Measurements from ENCODE around the gene CCL27.

Gene CCL27

GRCh38 chr9:34634551-34635248, 27.8 kb downstream of the CCL27 start:
- peaks cover 28 to 41% of the 10 kb centered on the region in 2 donors for H3K4me1 Mint-ChIP-seq
- no peaks in the 10 kb centered on the region for H3K9me3 Mint-ChIP-seq
- H3K27me3 Mint-ChIP-seq = peaks cover 11 to 14% of the 10 kb centered on the region in 2 donors
- ATAC-seq (replicated peaks) (no peak), DNase-seq (no peak)
- H3K4me3 Mint-ChIP-seq = no peak overlapping the region
- no peak overlapping the region for H3K27ac Mint-ChIP-seq
- peaks cover 12 to 36% of the 10 kb centered on the region in 2 donors for H3K36me3 Mint-ChIP-seq

GRCh38 chr9:34633851-34634550, 28.5 kb downstream of the CCL27 start:
- H3K27ac Mint-ChIP-seq = peak overlapping the region; percentile 43
- ATAC-seq (replicated peaks) (peak; percentile 32 to 35), DNase-seq (peak; percentile 39)
- peaks cover 17 to 21% of the 10 kb centered on the region in 2 donors for H3K27me3 Mint-ChIP-seq
- H3K36me3 Mint-ChIP-seq = peaks cover 12 to 36% of the 10 kb centered on the region in 2 donors
- H3K4me3 Mint-ChIP-seq = no peak overlapping the region
- H3K9me3 Mint-ChIP-seq = no peaks in the 10 kb centered on the region
- peaks cover 33 to 46% of the 10 kb centered on the region in 2 donors for H3K4me1 Mint-ChIP-seq

- no peak overlapping the region for H3K4me3 Mint-ChIP-seq
- H3K36me3 Mint-ChIP-seq = peaks cover 12 to 36% of the 10 kb centered on the region in 2 donors
- H3K27me3 Mint-ChIP-seq = peaks cover 22 to 28% of the 10 kb centered on the region in 2 donors
- DNase-seq (no peak), ATAC-seq (replicated peaks) (no peak)
- H3K27ac Mint-ChIP-seq = no peak overlapping the region
- peaks cover 33 to 49% of the 10 kb centered on the region in 2 donors for H3K4me1 Mint-ChIP-seq
- no peaks in the 10 kb centered on the region for H3K9me3 Mint-ChIP-seq
Measured at GRCh38 chr9:34633166-34633565, 29.3 kb downstream of the CCL27 start.

- Mint-ChIP-seq H3K4me3 (peak overlapping the region in 1 of 2 donors; percentile 27), H3K36me3 (peaks cover 8 to 26% of the 10 kb centered on the region in 2 donors), H3K9me3 (no peaks in the 10 kb centered on the region), H3K27me3 (peaks cover 47 to 54% of the 10 kb centered on the region in 2 donors), H3K27ac (no peak overlapping the region), H3K4me1 (peaks cover 20 to 34% of the 10 kb centered on the region in 2 donors)
- no peak for ATAC-seq (replicated peaks)
- DNase-seq = no peak
Measured at GRCh38 chr9:34630402-34631154, 31.9 kb downstream of the CCL27 start.

- H3K9me3 Mint-ChIP-seq = no peaks in the 10 kb centered on the region
- peaks cover 55 to 63% of the 10 kb centered on the region in 2 donors for H3K27me3 Mint-ChIP-seq
- H3K4me1 Mint-ChIP-seq = peaks cover 18 to 25% of the 10 kb centered on the region in 2 donors
- H3K4me3 Mint-ChIP-seq = peak overlapping the region; percentile 79 to 83
- H3K27ac Mint-ChIP-seq = peak overlapping the region; percentile 40
- ATAC-seq (replicated peaks) (peak; percentile 2 to 8), DNase-seq (no peak)
- peaks cover 2 to 16% of the 10 kb centered on the region in 2 donors for H3K36me3 Mint-ChIP-seq
Measured at GRCh38 chr9:34629491-34629808, 33.0 kb downstream of the CCL27 start.

- DNase-seq (peak; percentile 15), ATAC-seq (replicated peaks) (peak; percentile 76 to 79)
- Mint-ChIP-seq H3K4me3 (peak within 1 kb of the TSS; percentile 79 to 83), H3K4me1 (peaks cover 19 to 24% of the 10 kb centered on the region in 2 donors), H3K27ac (peak within 1 kb of the TSS; percentile 40), H3K36me3 (peaks cover 2 to 11% of the 10 kb centered on the region in 2 donors), H3K27me3 (peaks cover 57 to 66% of the 10 kb centered on the region in 2 donors), H3K9me3 (no peaks in the 10 kb centered on the region)
Measured at GRCh38 chr9:34628656-34629490, 33.6 kb downstream of the CCL27 start, which contains the start of gene ARID3C. TSS of gene ARID3C (minus strand) at chr9:34629066. CDS start at chr9:34628014, 1,052 bp downstream.

GRCh38 chr9:34627716-34628655, 34.5 kb downstream of the CCL27 start:
- Mint-ChIP-seq H3K4me3 (peak overlapping the region; percentile 77 to 81), H3K36me3 (peaks cover 5 to 10% of the 10 kb centered on the region in 2 donors), H3K9me3 (peaks cover 0 to 2% of the 10 kb centered on the region in 2 donors), H3K27ac (peak overlapping the region; percentile 4), H3K27me3 (peaks cover 64 to 74% of the 10 kb centered on the region in 2 donors), H3K4me1 (peaks cover 22 to 28% of the 10 kb centered on the region in 2 donors)
- no peak for DNase-seq
- peak in 1 of 2 donors; percentile 8 for ATAC-seq (replicated peaks)

- H3K27ac Mint-ChIP-seq = no peak overlapping the region
- H3K9me3 Mint-ChIP-seq = peaks cover 0 to 2% of the 10 kb centered on the region in 2 donors
- H3K4me1 Mint-ChIP-seq = peaks cover 25 to 39% of the 10 kb centered on the region in 2 donors
- DNase-seq (no peak), ATAC-seq (replicated peaks) (no peak)
- H3K27me3 Mint-ChIP-seq = peaks cover 69 to 85% of the 10 kb centered on the region in 2 donors
- H3K4me3 Mint-ChIP-seq = no peak overlapping the region
- peaks cover 2 to 4% of the 10 kb centered on the region in 2 donors for H3K36me3 Mint-ChIP-seq
Measured at GRCh38 chr9:34625186-34625486, 37.3 kb downstream of the CCL27 start.

- peaks cover 27 to 44% of the 10 kb centered on the region in 2 donors for H3K4me1 Mint-ChIP-seq
- DNase-seq (no peak), ATAC-seq (replicated peaks) (no peak)
- H3K4me3 Mint-ChIP-seq = no peak overlapping the region
- H3K27ac Mint-ChIP-seq = no peak overlapping the region
- peaks cover 2 to 4% of the 10 kb centered on the region in 2 donors for H3K36me3 Mint-ChIP-seq
- peaks cover 67 to 79% of the 10 kb centered on the region in 2 donors for H3K27me3 Mint-ChIP-seq
- peaks cover 0 to 2% of the 10 kb centered on the region in 2 donors for H3K9me3 Mint-ChIP-seq
Measured at GRCh38 chr9:34624475-34625185, 37.8 kb downstream of the CCL27 start.

- Mint-ChIP-seq H3K27me3 (peaks cover 59 to 70% of the 10 kb centered on the region in 2 donors), H3K9me3 (peaks cover 0 to 2% of the 10 kb centered on the region in 2 donors), H3K4me3 (peak overlapping the region; percentile 56 to 59), H3K27ac (peak overlapping the region; percentile 84), H3K36me3 (peaks cover 2 to 4% of the 10 kb centered on the region in 2 donors), H3K4me1 (peaks cover 29 to 44% of the 10 kb centered on the region in 2 donors)
- ATAC-seq (replicated peaks) (no peak), DNase-seq (no peak)
Measured at GRCh38 chr9:34623374-34624235, 38.9 kb downstream of the CCL27 start.

GRCh38 chr9:34620061-34620994, 42.1 kb downstream of the CCL27 start, which contains the start of gene DCTN3:
TSS of gene DCTN3 (minus strand) at chr9:34620495. CDS start at chr9:34620464, 31 bp downstream.
- H3K4me1 Mint-ChIP-seq = peaks cover 23 to 34% of the 10 kb centered on the region in 2 donors
- H3K27ac Mint-ChIP-seq = peak within 1 kb of the TSS; percentile 94
- peak; percentile 99 to 100 for ATAC-seq (replicated peaks)
- peak; percentile 86 for DNase-seq
- H3K27me3 Mint-ChIP-seq = peaks cover 29 to 38% of the 10 kb centered on the region in 2 donors
- peak within 1 kb of the TSS; percentile 87 to 96 for H3K4me3 Mint-ChIP-seq
- peaks cover 0 to 2% of the 10 kb centered on the region in 2 donors for H3K9me3 Mint-ChIP-seq
- peaks cover 14 to 30% of the 10 kb centered on the region in 2 donors for H3K36me3 Mint-ChIP-seq

Data from stimulated activated naive B cell treated with anti-CD40 and anti-IgM and Interleukin-4, amounts not matched to agents 10 μg/mL and 1 μg/mL and 100 μg/mL, for 72 hours (primary cell).